ENCODE measurements around the gene CD59.

The CD59 gene

DNA sequence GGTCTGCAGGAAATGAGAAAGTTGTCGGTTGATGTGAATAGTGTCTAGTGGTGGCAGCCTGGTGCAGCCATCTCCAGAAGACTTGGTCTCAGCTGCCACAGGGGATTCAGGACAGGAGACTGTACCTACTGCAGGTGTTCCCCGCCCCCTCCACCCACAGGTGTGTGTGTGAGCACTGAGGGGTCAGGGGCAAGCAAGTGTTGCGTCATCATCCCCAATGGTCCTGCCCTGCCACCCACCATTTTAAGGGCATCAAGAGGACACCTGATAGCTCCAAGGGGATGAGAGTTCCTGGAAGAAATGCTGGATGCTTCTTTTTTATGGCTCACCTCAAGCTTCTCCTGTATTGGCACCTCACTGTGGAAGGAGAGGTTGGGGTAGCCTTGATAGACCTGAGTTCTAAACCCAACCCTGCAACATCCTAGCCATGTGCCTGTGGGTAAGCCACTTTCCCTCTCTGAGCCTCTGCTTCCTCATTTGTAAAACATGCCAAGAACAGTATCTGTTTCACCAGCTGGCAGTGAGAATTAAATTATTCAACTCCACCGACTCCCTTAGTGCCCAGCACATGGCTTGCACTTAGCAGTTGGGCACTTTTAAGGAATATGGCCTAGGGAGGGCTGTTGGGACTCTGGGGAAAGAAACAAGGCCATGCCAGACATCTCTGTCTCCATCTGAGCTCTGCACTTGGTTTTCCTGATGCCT, 41.7 kb downstream of the CD59 start:
- no peak for TF ChIP-seq CTCF (IDR thresholded peaks at IDR 0.05; ENCODE audit: insufficient read depth, missing control alignments)
- FAIRE-seq, result no peak
- DNase-seq (ENCODE audit: insufficient read length, low spot score), result no peak

- FAIRE-seq (no peak), DNase-seq (ENCODE audit: insufficient read length, low spot score) (no peak)
- TF ChIP-seq CTCF (IDR thresholded peaks at IDR 0.05; ENCODE audit: insufficient read depth, missing control alignments), result no peak
Measured at GRCh38 chr11:33692541-33692940, 43.7 kb downstream of the CD59 start.

- FAIRE-seq (no peak), DNase-seq (ENCODE audit: insufficient read length, low spot score) (no peak)
- no peak for TF ChIP-seq CTCF (IDR thresholded peaks at IDR 0.05; ENCODE audit: insufficient read depth, missing control alignments)
Measured at GRCh38 chr11:33692013-33692504, 44.2 kb downstream of the CD59 start.

DNA sequence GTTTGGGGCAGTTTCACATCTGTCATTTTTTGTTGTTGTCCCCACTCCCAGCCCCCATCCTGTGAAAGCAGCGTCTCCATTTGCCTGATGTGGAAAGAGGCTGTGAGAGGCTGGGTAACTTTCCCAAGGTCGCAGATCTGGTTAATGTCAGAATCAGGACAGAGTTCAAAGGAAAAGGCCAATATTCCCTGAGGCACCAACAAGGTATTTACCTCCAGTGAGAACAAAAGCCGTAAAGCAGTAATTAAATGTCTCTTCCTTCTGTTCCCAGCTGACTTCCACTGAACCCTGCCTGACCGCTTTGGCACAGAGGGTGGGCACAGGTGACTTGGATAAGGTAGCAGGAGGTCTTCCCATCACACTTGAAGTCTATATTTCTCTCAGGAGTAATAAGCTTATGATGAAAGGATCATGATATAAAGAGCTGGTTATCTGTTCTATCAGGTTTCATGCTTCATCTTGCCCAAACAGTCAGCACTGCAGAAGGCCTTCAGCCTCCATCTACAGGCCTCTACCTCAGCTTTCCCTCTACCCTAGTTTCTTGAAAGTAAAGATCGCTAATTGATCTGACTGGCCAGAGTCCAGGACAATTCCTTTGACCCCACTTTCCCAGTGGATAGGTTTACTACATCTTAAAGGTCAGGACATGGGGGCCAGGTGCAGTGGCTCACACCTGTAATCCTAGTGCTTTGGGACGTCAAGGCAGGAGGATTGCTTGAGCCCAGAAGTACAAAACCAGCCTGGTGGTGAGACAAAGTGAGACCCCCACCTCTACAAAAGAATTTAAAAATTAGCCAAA, 45.0 kb downstream of the CD59 start:
- no peak for FAIRE-seq
- no peak for TF ChIP-seq CTCF (IDR thresholded peaks at IDR 0.05; ENCODE audit: insufficient read depth, missing control alignments)

DNA sequence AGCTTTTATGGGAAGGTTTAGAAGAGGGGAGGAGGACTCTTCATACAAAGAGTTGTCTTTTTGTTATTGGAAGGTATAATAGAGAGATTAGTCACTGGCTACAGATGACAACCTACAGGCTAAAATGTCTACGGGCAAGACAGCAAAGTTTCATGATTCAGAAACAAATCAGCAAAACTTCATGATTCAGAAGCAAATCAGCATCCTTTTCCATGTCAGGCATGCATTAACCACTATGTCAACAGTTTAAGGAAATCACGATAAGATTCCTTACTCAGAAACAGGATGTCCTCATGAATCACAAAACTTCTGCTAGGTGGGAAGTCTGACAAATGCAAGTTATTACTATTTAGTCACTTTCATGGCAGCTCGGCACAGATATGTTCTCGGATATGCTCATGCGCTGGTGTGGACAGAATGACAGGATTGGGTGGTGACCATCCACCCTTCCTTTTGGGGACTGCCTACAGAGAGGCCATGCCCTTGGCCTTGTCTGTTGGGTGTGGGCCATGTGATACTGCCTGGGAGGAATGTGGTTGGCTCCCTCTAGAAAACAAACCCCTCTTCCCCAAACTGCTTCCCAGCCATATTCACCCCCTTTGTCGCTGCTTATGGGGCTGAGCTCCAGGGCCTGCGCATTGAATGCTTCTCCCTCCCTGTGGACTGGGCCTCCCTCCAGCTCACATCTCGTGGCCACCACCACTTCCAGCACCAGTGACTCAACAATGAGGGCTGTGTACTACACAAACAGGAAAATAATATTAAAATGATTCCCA, 45.7 kb downstream of the CD59 start:
- TF ChIP-seq CTCF (IDR thresholded peaks at IDR 0.05; ENCODE audit: insufficient read depth, missing control alignments), result no peak
- no peak for FAIRE-seq
- DNase-seq (ENCODE audit: insufficient read length, low spot score), result no peak

More for the DNA sequence above, 45.0 kb downstream of the CD59 start:
- no peak for DNase-seq (ENCODE audit: insufficient read length, low spot score)

GRCh38 chr11:33689501-33689900, 46.7 kb downstream of the CD59 start:
- FAIRE-seq (no peak), DNase-seq (ENCODE audit: insufficient read length, low spot score) (no peak)
- no peak for TF ChIP-seq CTCF (IDR thresholded peaks at IDR 0.05; ENCODE audit: insufficient read depth, missing control alignments)
